HL-60 (cell line): ENCODE measurements around the gene CATSPERE.
"Not testable (repeated sequence)": the region's sequence is repeated elsewhere in the genome, so short reads cannot be mapped to it uniquely, and the experiment has no call there.

Source experiments
- DNase-seq, 2 experiments: peaks; one replicate each; pipeline ENCODE4 v3.0.0-alpha.2; 2010 to 2020; ENCODE audit warnings: low read depth in 1 of 2, low spot score in 1 of 2
- H3K27ac ChIP-seq: fragments of 250-450 bp; sonication (Bioruptor Pico); replicated peaks from 2 replicates; pipeline ENCODE4 v1.5.1; 2020; ENCODE audit warnings: mild to moderate bottlenecking, moderate library complexity
- H3K27me3 ChIP-seq: fragments of 250-450 bp; sonication (Bioruptor Pico); 2 replicates; pipeline ENCODE4 v1.5.1; 2021; ENCODE audit warnings: mild to moderate bottlenecking, moderate library complexity; ENCODE audit not compliant: insufficient read depth, poor library complexity, severe bottlenecking
- H3K4me3 ChIP-seq: replicated peaks from 2 replicates; pipeline ENCODE4 v1.5.1; 2011; ENCODE audit warnings: mild to moderate bottlenecking, control low read depth, low read length; ENCODE audit not compliant: insufficient read depth
- CTCF ChIP-seq: IDR thresholded peaks from one replicate; pipeline ENCODE4 v1.5.1; 2011; ENCODE audit warnings: low read length, control low read depth, inconsistent platforms; ENCODE audit not compliant: insufficient read depth
- GABPA ChIP-seq: IDR thresholded peaks from 2 replicates; pipeline ENCODE4 v1.6.1; 2012; ENCODE audit warnings: low read depth
- POLR2AphosphoS5 ChIP-seq: IDR thresholded peaks from 2 replicates; pipeline ENCODE4 v1.6.1; 2012; ENCODE audit warnings: low read depth
- REST ChIP-seq: IDR thresholded peaks from 2 replicates; pipeline ENCODE4 v1.6.1; 2012; ENCODE audit warnings: low read depth; ENCODE audit not compliant: insufficient replicate concordance
- SPI1 ChIP-seq: IDR thresholded peaks from 2 replicates; pipeline ENCODE4 v1.6.1; 2012; ENCODE audit warnings: low read depth, mild to moderate bottlenecking, borderline replicate concordance

Gene CATSPERE

GRCh38 chr1:244675167-244675566 is 214.1 kb downstream of the CATSPERE start:
- H3K27me3 ChIP-seq = no peaks in the 10 kb centered on the region
- TF ChIP-seq CTCF = no peak
- TF ChIP-seq GABPA = no peak
- TF ChIP-seq POLR2AphosphoS5 = no peak
- no peak for TF ChIP-seq SPI1
- no peak for TF ChIP-seq REST
- no peak overlapping the region for H3K4me3 ChIP-seq
- no peak for DNase-seq
- no peak overlapping the region for H3K27ac ChIP-seq

GRCh38 chr1:244678697-244679096 is 217.6 kb downstream of the CATSPERE start:
- Histone ChIP-seq H3K4me3 (no peak overlapping the region), H3K27me3 (no peaks in the 10 kb centered on the region), H3K27ac (no peak overlapping the region)
- TF ChIP-seq POLR2AphosphoS5 = no peak
- TF ChIP-seq REST = no peak
- no peak for TF ChIP-seq SPI1
- no peak for TF ChIP-seq CTCF
- TF ChIP-seq GABPA = no peak
- no peak for DNase-seq

DNA sequence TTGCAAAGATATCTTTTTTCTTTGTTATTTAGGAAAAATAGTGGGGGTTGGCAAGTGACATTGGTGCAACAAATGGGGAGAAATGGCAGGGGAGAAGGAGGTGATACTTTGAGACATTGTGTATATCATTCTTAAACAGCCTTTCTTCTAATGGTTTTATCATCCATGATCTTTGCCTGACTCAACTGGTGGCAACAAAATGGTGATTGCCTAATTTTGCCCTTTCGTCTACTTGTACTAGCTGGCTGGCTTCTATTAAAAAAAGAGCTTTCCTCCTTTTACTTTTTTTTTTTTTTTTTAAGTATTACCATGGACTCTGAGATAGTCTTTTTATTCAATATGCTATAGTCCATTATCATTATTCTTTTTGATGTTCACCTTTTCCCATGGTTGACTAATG is 219.6 kb downstream of the CATSPERE start:
- Histone ChIP-seq H3K4me3 (no peak overlapping the region), H3K27me3 (no peaks in the 10 kb centered on the region), H3K27ac (no peak overlapping the region)
- TF ChIP-seq POLR2AphosphoS5 = no peak
- TF ChIP-seq REST = no peak
- TF ChIP-seq CTCF = no peak
- DNase-seq = no peak

GRCh38 chr1:244682087-244682486 is 221.0 kb downstream of the CATSPERE start:
- not testable (repeated sequence) for DNase-seq, H3K4me3 ChIP-seq, H3K27ac ChIP-seq, H3K27me3 ChIP-seq
